BJ (cell line): Measurements from ENCODE around the gene KLF7. TPM values are rescaled to one million over a fixed set of nuclear protein-coding genes. Genes with fewer than 3 reads are reported as not detected.

Experiments
- CTCF ChIA-PET: fragments of 350-600 bp; formaldehyde crosslinking; extraction: SDS; loops from one replicate; lab custom pipeline; 2021; ENCODE audit warnings: antibody characterized with exemption, inconsistent platforms; lab: Yijun Ruan, JAX
- POLR2A ChIA-PET: fragments of 300-600 bp; sonication (Branson Sonifier 250); formaldehyde crosslinking; extraction: SDS; loops from one replicate; lab custom pipeline; 2021; ENCODE audit warnings: antibody characterized with exemption; lab: Charles Lee
- DNase-seq: peaks from one replicate; pipeline ENCODE4 v3.0.0-alpha.2; 2011; ENCODE audit warnings: low read depth
- H3K27me3 ChIP-seq: 2 replicates; pipeline ENCODE4 v1.6.0; 2011; ENCODE audit warnings: low read length; ENCODE audit not compliant: control insufficient read depth, insufficient read depth
- H3K36me3 ChIP-seq: 2 replicates; pipeline ENCODE4 v1.5.1; 2011; ENCODE audit warnings: low read length; ENCODE audit not compliant: control insufficient read depth, insufficient read depth
- H3K4me3 ChIP-seq: 2 replicates; pipeline ENCODE4 v1.5.1; 2011; ENCODE audit warnings: low read depth, mild to moderate bottlenecking, control low read depth, low read length
- CTCF ChIP-seq: IDR thresholded peaks from 2 replicates; pipeline ENCODE4 v1.5.1; 2011; ENCODE audit warnings: low read depth, mild to moderate bottlenecking, control low read depth, inconsistent platforms, low read length, moderate library complexity; ENCODE audit not compliant: insufficient read depth
- polyA plus RNA-seq: library from polyadenylated mRNA; depleted of rRNA; stranded (reverse); fragments of >200 nt; gene quantifications from 2 replicates; pipeline ENCODE4 v1.2.3, GENCODE V29; 2011

The KLF7 gene
- polyA plus RNA-seq, 1 experiment, result 41.9 TPM

GRCh38 chr2:207129821-207130220 is 35.9 kb downstream of the KLF7 start:
- H3K4me3 ChIP-seq, result no peak overlapping the region
- no peak for DNase-seq
- no peaks in the 10 kb centered on the region for H3K27me3 ChIP-seq
- no peaks in the 10 kb centered on the region for H3K36me3 ChIP-seq
- TF ChIP-seq CTCF, result no peak
- ChIA-PET POLR2A (interaction anchor here (0.5 kb wide), 1 partner anchor 122 kb away, joined by 5 read pairs; no protein-coding TSS in a partner anchor), CTCF (interaction anchor here (0.6 kb wide), 1 partner anchor 30 kb away, joined by 3 read pairs; no protein-coding TSS in a partner anchor)

GRCh38 chr2:207128867-207129266 is 36.9 kb downstream of the KLF7 start:
- TF ChIP-seq CTCF, result no peak
- POLR2A ChIA-PET, result no interaction called here
- Histone ChIP-seq H3K27me3 (no peaks in the 10 kb centered on the region), H3K4me3 (no peak overlapping the region), H3K36me3 (peaks cover 4% of the 10 kb centered on the region)
- DNase-seq, result no peak
- CTCF ChIA-PET, result interaction anchor here (1.1 kb wide), 1 partner anchor 69 kb away, joined by 4 read pairs; no protein-coding TSS in a partner anchor

GRCh38 chr2:207126724-207127308 is 38.9 kb downstream of the KLF7 start:
- H3K4me3 ChIP-seq, result no peak overlapping the region
- TF ChIP-seq CTCF, result no peak
- DNase-seq, result no peak
- ChIA-PET POLR2A (no interaction called here), CTCF (no interaction called here)
- H3K27me3 ChIP-seq, result no peaks in the 10 kb centered on the region
- H3K36me3 ChIP-seq, result peaks cover 11% of the 10 kb centered on the region

- H3K4me3 ChIP-seq, result no peak overlapping the region
- ChIA-PET CTCF (no interaction called here), POLR2A (interaction anchor here (0.6 kb wide), 1 partner anchor 11 kb away, joined by 3 read pairs; no protein-coding TSS in a partner anchor)
- TF ChIP-seq CTCF, result no peak
- no peaks in the 10 kb centered on the region for H3K27me3 ChIP-seq
- peaks cover 11% of the 10 kb centered on the region for H3K36me3 ChIP-seq
- DNase-seq, result no peak
Measured at GRCh38 chr2:207123776-207124391, 41.9 kb downstream of the KLF7 start.

- no peak for DNase-seq
- POLR2A ChIA-PET, result interaction anchor here (0.6 to 1.0 kb wide), 2 partner anchors 11 to 20 kb away, joined by 3 to 13 read pairs; no protein-coding TSS in a partner anchor
- no peak overlapping the region for H3K4me3 ChIP-seq
- no peak for TF ChIP-seq CTCF
- H3K36me3 ChIP-seq, result peaks cover 11% of the 10 kb centered on the region
- H3K27me3 ChIP-seq, result no peaks in the 10 kb centered on the region
- CTCF ChIA-PET, result interaction anchor here (1.2 kb wide), 1 partner anchor 18 kb away, joined by 4 read pairs; no protein-coding TSS in a partner anchor
Measured at GRCh38 chr2:207123335-207123744, 42.4 kb downstream of the KLF7 start.
